ENCODE results near the gene METTL9. TPM values are rescaled to one million over a fixed set of nuclear protein-coding genes. Genes with fewer than 3 reads are reported as not detected.
A peak's percentile ranks its signal among the peaks of the same experiment; 100 is the strongest.
"Not testable (repeated sequence)": the region's sequence is repeated elsewhere in the genome, so short reads cannot be mapped to it uniquely, and the experiment has no call there.

METTL9 gene
- total RNA-seq, 4 donors from 2014 or later, result 59.2 to 75.8 (median 70.3) TPM

DNA sequence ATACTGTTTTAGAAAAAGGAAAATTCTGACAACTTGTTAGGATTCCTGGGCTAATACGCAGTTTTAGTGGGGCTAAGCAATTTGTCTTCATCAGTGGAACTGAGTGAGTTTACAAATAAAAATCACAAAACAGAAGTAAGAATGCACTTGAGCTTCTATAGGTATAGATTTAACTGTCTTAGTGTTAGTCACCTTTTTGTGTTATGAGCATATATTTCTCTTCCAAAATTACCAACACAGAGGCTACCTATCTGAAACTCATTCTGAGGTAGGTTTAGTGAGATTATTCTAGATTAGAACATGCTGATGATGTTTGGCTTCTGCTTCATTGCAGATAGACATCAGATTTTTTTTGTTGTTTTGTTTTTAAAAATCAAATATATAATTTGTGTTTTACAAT is 23.2 kb downstream of the METTL9 start:
- peaks cover 0 to 16% (median 0%) of the 10 kb centered on the region in 4 donors for H3K4me1 ChIP-seq
- no peak for TF ChIP-seq POLR2A (IDR thresholded peaks at IDR 0.05)
- TF ChIP-seq, protein P1, sequence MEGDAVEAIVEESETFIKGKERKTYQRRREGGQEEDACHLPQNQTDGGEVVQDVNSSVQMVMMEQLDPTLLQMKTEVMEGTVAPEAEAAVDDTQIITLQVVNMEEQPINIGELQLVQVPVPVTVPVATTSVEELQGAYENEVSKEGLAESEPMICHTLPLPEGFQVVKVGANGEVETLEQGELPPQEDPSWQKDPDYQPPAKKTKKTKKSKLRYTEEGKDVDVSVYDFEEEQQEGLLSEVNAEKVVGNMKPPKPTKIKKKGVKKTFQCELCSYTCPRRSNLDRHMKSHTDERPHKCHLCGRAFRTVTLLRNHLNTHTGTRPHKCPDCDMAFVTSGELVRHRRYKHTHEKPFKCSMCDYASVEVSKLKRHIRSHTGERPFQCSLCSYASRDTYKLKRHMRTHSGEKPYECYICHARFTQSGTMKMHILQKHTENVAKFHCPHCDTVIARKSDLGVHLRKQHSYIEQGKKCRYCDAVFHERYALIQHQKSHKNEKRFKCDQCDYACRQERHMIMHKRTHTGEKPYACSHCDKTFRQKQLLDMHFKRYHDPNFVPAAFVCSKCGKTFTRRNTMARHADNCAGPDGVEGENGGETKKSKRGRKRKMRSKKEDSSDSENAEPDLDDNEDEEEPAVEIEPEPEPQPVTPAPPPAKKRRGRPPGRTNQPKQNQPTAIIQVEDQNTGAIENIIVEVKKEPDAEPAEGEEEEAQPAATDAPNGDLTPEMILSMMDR (IDR thresholded peaks at IDR 0.05), result no peak
- H3K36me3 ChIP-seq, result peaks cover 0 to 5% (median 0%) of the 10 kb centered on the region in 3 donors
- H3K4me3 ChIP-seq, result no peak overlapping the region
- no peak overlapping the region for H3K27ac ChIP-seq
- H3K9me3 ChIP-seq, result no peaks in the 10 kb centered on the region
- no peaks in the 10 kb centered on the region for H3K27me3 ChIP-seq
- DNase-seq, result no peak

DNA sequence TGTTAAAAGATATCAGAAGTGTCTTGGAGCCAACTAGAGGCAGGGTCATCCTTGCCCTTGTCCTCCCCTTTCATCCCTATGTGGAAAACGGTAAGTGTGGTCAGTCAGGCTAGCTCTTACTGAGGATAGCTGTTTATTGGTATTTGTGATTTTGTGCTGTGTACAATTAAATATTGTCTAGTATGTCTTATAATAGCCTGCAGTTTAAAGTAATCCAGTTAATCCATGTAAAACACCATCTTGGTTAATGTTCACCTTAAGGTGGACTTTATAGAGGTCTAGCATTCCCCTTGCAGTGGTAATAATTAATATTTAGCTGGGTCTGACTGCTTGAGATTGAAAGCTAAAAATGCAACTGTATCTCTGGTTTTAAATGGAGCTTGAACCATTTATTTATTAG is 25.6 kb downstream of the METTL9 start:
- DNase-seq, result no peak
- Histone ChIP-seq H3K4me3 (no peak overlapping the region), H3K27me3 (no peaks in the 10 kb centered on the region), H3K9me3 (no peaks in the 10 kb centered on the region), H3K36me3 (peaks cover 0 to 13% (median 0%) of the 10 kb centered on the region in 3 donors), H3K4me1 (peaks cover 0 to 16% (median 0%) of the 10 kb centered on the region in 4 donors), H3K27ac (peak overlapping the region in 1 of 4 donors; percentile 3)
- TF ChIP-seq, protein P1 (IDR thresholded peaks at IDR 0.05), result no peak
- no peak for TF ChIP-seq POLR2A (IDR thresholded peaks at IDR 0.05)

DNA sequence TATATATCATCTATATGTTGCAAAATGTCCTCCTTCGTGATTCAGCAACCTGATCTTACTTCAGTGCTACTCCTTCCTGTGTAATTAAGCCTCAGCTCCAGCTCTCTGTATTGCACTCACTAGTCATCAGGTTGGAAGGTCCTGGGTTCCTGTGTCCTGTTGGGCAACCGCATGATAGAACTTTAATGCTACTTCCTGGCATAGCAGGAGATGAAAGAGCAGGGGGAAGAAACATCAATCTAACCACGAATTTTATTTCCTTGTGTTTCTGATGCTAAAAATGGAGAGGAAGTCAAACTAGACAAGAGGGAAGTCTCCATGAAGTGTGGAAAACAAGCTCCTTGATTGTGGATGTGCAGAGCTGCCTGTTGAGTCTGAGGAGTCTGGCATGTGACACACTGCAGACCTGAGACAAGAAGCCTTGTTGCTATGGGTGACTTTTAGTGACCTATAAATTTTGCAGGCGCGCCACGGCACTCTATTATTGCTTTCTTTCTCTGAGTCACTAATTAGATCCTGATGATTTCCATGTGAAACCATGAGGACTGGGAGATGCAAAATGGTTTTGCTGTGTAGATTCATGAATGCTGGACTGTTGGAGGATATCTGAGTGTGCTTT is 27.4 kb downstream of the METTL9 start:
- Histone ChIP-seq H3K4me3 (no peak overlapping the region), H3K27me3 (no peaks in the 10 kb centered on the region), H3K9me3 (no peaks in the 10 kb centered on the region), H3K27ac (peak overlapping the region in 1 of 4 donors; percentile 31), H3K4me1 (peaks cover 0 to 16% (median 0%) of the 10 kb centered on the region in 4 donors), H3K36me3 (peaks cover 0 to 17% (median 0%) of the 10 kb centered on the region in 3 donors)
- DNase-seq, result no peak
- no peak for TF ChIP-seq POLR2A (IDR thresholded peaks at IDR 0.05)
- TF ChIP-seq, protein P1 (IDR thresholded peaks at IDR 0.05), result no peak

DNA sequence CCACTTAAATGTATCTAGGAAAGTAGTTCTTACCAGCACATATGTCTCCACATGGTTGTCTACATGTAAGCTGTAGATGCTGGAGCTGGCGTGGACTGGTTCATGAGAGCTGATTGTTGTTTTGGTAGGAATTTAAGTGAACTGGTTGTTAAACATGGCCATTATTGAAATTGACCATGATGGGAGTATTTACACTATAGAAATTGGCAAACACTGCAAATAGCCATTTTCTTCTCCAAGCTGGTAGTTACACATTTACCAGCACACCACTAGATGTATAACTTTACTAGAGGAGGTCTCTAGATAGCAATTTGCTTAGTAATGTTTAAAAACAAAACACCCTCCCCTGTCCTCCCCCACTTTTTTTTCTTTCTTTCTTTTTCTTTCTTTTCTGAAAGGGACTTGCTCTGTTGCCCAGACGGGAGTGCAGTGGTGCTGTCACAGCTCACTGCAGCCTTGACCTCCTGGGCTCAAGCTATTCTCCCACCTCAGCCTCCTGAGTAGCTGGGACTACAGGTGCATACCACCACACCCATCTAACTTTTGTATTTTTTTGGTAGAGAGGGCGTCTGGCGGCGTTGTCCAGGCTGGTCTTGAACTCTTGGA is 28.8 kb downstream of the METTL9 start:
- Histone ChIP-seq H3K27ac (no peak overlapping the region), H3K4me3 (no peak overlapping the region), H3K4me1 (peaks cover 0 to 16% (median 0%) of the 10 kb centered on the region in 4 donors), H3K27me3 (no peaks in the 10 kb centered on the region), H3K9me3 (no peaks in the 10 kb centered on the region), H3K36me3 (peaks cover 0 to 21% (median 0%) of the 10 kb centered on the region in 3 donors)
- DNase-seq, result no peak
- TF ChIP-seq, protein P1 (IDR thresholded peaks at IDR 0.05), result no peak
- TF ChIP-seq POLR2A (IDR thresholded peaks at IDR 0.05), result no peak

DNA sequence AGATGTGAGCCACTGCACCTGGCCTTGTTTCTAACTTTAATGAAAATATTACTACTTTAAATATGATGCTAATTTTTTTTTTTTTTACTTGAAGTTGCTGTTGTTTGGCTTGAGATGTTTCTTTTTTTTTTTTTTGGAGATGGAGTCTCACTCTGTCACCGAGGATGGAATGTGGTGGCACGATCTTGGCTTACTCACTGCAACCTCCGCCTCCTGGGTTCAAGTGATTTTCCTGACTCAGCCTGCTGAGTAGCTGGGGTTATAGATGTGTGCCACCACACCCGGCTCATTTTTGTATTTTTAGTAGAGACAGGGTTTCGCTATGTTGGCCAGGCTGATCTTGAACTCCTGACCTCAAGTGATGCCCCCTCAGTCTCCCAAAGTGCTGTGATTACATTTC is 29.4 kb downstream of the METTL9 start:
- no peaks in the 10 kb centered on the region for H3K27me3 ChIP-seq
- DNase-seq, result no peak
- TF ChIP-seq, protein P1 (IDR thresholded peaks at IDR 0.05), result no peak
- no peak for TF ChIP-seq POLR2A (IDR thresholded peaks at IDR 0.05)
- H3K27ac ChIP-seq, result no peak overlapping the region
- peaks cover 0 to 21% (median 0%) of the 10 kb centered on the region in 3 donors for H3K36me3 ChIP-seq
- no peak overlapping the region for H3K4me3 ChIP-seq
- no peaks in the 10 kb centered on the region for H3K9me3 ChIP-seq
- peaks cover 0 to 16% (median 0%) of the 10 kb centered on the region in 4 donors for H3K4me1 ChIP-seq

DNA sequence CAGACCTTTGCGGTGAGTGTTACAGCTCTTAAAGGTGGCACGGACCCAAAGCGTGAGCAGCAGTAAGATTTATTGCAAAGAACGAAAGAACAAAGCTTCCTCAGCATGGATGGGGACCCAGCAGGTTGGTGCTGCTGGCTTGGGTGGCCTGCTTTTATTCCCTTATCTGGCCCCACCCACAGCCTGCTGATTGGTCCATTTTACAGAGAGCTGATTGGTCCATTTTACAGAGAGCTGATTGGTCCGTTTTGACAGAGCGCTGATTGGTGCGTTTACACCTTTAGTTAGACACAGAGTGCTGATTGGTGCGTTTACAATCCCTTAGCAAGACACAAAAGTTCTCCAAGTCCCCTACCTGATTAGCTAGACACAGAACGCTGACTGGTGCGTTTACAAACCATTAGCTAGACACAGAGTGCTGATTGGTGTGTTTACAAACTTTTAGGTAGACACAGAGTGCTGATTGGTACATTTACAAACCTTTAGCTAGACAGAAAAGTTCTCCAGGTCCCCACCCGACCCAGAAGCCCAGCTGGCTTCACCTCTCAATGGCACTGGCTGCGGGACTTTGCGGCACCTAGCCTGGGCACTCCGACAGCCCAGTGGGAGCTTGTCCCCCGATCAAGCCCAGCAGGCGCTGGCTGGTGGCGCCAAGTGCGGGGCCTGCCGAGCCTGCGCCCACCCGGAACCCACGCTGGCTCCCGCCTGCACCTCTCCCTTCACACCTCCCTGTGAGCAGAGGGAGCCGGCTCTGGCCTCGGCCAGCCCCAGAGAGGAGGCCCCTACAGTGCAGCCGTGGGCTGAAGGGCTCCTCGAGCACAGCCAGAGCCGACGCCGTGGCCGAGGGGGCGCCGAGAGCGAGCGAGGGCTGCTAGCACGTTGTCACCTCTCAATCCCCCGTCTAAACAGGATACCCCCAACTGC is 30.5 kb downstream of the METTL9 start:
- H3K27ac ChIP-seq, H3K4me3 ChIP-seq, H3K9me3 ChIP-seq, H3K27me3 ChIP-seq, DNase-seq: not testable (repeated sequence)
- Histone ChIP-seq H3K4me1 (peaks cover 0 to 16% (median 0%) of the 10 kb centered on the region in 4 donors), H3K36me3 (peaks cover 0 to 21% (median 0%) of the 10 kb centered on the region in 3 donors)

DNA sequence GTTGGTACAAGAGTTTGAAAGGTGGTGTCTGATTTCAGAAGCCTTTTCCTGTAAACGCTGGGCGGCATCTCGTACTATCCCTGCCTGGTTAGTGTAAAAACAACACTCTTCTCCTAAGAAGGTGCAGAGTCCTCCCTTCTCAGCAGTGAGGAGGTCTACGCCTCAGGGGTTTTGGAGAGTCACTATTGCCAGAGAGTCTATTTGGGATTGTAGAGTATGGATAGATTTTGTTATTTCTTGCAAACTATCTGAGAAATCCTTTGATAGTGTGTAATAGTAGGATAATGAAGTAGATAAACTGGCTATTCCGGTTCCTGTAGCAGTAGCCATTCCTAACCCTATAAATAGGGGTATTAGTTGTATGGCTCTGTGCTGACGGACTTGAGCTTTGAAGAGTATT is 31.5 kb downstream of the METTL9 start:
- H3K4me1 ChIP-seq, result peaks cover 0 to 14% (median 0%) of the 10 kb centered on the region in 4 donors
- not testable (repeated sequence) for H3K9me3 ChIP-seq, DNase-seq, H3K4me3 ChIP-seq, H3K27ac ChIP-seq, H3K27me3 ChIP-seq
- peaks cover 0 to 21% (median 0%) of the 10 kb centered on the region in 3 donors for H3K36me3 ChIP-seq

DNA sequence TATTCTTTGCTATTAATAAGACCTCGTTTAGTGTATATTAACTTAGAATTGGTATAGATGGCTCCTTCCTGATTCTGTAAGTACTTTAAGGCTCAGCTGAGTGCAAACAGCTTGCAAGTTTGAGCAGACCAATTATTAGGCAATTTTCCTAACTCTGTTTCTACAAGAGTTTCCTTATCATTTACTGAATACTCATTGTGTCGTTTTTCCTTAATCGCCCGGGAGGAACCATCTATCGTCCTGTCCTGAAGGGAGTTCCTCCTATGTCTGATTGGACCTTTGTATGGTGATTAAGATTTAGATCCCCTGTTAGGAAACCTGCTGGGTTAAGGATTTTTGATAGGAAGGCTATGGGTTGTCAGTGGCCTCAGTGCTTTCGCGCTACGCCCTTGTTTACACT is 32.0 kb downstream of the METTL9 start:
- H3K4me1 ChIP-seq, H3K4me3 ChIP-seq, H3K27ac ChIP-seq, H3K27me3 ChIP-seq, H3K9me3 ChIP-seq, DNase-seq: not testable (repeated sequence)
- H3K36me3 ChIP-seq, result peaks cover 0 to 21% (median 0%) of the 10 kb centered on the region in 3 donors

Data from Peyer's patch (tissue), 4 donors.